ENCODE results near the gene CEP290. TPM values are rescaled to one million over a fixed set of nuclear protein-coding genes. Genes with fewer than 3 reads are reported as not detected.

The CEP290 gene
- total and polyA plus RNA-seq, 12 donors: 5.1 to 32.0 (median 11.2) TPM

GRCh38 chr12:88006351-88006750 lies 135.5 kb downstream of the CEP290 start:
- Histone ChIP-seq H3K27ac (no peak overlapping the region), H3K4me3 (no peak overlapping the region), H3K36me3 (replicated peaks in 1 of 2) (no peaks in the 10 kb centered on the region), H3K27me3 (no peaks in the 10 kb centered on the region), H3K9me3 (replicated peaks in 1 of 3) (peaks cover 0 to 8% (median 3%) of the 10 kb centered on the region in 3 donors), H3K4me1 (replicated peaks in 1 of 2) (no peaks in the 10 kb centered on the region)
- TF ChIP-seq POLR2A (IDR thresholded peaks at IDR 0.05) (no peak), CTCF (IDR thresholded peaks at IDR 0.05) (no peak)
- intact Hi-C loops (cut with DNase I): no loop called here
- 72 to 83% (median 76%) methylated on average over 4 of the region's 4 CpGs for WGBS, 4 donors
- DNase-seq: no peak

DNA sequence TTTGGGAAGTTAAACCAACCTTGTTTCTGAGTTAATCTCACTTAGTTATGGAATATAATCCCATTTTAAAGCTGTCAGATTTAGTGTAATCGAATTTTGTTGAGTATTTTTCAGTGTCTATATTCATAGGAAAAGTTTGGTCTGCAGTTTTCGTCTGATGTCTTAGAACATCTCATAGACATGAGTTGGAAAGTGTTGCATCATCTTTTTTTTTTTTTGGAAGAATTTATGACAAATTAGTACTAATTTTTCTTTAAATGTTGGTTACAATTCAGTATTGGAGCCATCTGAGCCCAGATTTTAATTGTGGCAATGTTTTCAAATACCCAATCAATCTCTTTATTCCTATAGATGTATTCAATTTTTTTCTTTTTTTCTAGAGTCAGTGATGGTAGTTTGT lies 140.6 kb downstream of the CEP290 start:
- Histone ChIP-seq H3K4me3 (no peak overlapping the region), H3K27me3 (no peaks in the 10 kb centered on the region), H3K4me1 (replicated peaks in 1 of 2) (no peaks in the 10 kb centered on the region), H3K9me3 (replicated peaks in 1 of 3) (peaks cover 0 to 8% (median 3%) of the 10 kb centered on the region in 3 donors), H3K36me3 (replicated peaks in 1 of 2) (no peaks in the 10 kb centered on the region), H3K27ac (no peak overlapping the region)
- TF ChIP-seq CTCF (IDR thresholded peaks at IDR 0.05): no peak
- no peak for TF ChIP-seq POLR2A (IDR thresholded peaks at IDR 0.05)
- intact Hi-C loops (cut with DNase I): no loop called here
- no peak for DNase-seq
- WGBS, 4 donors: 67 to 80% (median 75%) methylated on average over 2 of the region's 2 CpGs

Small RNA genes lying within 50 kb of the gene (small RNA-seq; reads per million reads assigned to genes)
- gene RNA5SP364: 0 to 0.12 reads per million in 2 donors

Other genes with a start within 250 kb of the CEP290 start
- 1 to 10 TPM in 2 of 9 donors, under 1 TPM in 5, not detected in 2; 0.04 to 1.4 (median 0.12) TPM for gene C12orf50, start 112.7 kb downstream of the CEP290 start, total RNA-seq
- under 1 TPM; 0.16 to 0.27 (median 0.17) TPM for gene C12orf50, start 112.7 kb downstream of the CEP290 start, polyA plus RNA-seq
- gene TMTC3, start 219 bp upstream of the CEP290 start, total RNA-seq: 10 to 100 TPM in 8 of 9 donors, 1 to 10 TPM in 1; 9.4 to 33.7 (median 17.8) TPM
- gene TMTC3, start 219 bp upstream of the CEP290 start, polyA plus RNA-seq: 10 to 100 TPM in 1 of 3 donors, 1 to 10 TPM in 2; 2.9 to 11.0 (median 4.5) TPM